Hematopoietic multipotent progenitor cell treated with erythropoietin and hydrocortisone succinate and interleukin-3 and kit ligand, for 4 days (in vitro differentiated cells): ENCODE data around the gene TMEM256.

Experiments
- DNase-seq: peaks from one replicate; pipeline ENCODE4 v3.0.0-alpha.2; 2015

The TMEM256 gene

DNA sequence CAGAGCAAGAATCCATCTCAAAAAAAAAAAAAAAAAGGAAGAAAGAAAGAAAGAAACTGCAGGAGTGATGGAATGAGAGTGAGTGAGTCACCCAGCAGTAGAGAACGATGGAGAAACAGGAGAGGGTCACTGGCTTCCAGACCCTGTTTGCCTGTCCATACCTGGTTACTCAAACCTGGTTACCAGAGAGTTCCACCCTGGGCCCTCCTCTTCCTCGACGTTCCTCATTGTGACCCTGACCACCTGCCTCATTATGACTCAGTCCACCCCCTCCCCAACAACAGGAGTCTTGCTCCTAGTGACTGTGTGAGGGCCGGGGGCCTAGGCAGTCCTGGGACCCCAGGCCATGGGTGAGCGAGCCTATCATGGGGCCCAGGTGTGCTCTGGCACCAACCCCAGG is 24.7 kb upstream of the TMEM256 start, which contains the start of gene SPEM3:
TSS of gene SPEM3 (plus strand) at position 301 of the 400 bp plus-strand sequence. CDS start at position 347, 46 bp downstream.
- DNase-seq, result no peak

DNA sequence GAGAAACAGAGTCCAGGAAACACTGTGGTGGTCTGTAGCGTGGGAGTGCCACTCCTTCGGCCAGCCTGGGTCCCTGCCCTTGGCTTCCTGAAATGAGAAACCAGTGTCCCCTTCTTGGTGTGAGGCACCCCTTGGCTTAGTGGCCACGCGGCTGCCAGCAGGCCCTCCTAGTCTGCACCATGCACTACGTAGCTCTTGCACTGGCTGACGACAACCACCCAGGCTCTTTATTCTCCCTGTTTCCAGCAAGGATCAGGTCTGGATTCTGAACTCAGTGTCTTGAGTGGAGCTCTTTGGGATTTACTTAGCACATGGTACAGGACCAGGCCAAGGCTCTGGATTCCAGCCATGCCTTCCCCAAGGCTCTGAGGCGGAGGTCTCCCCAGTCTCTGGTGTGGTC is 23.7 kb upstream of the TMEM256 start:
- no peak for DNase-seq

DNA sequence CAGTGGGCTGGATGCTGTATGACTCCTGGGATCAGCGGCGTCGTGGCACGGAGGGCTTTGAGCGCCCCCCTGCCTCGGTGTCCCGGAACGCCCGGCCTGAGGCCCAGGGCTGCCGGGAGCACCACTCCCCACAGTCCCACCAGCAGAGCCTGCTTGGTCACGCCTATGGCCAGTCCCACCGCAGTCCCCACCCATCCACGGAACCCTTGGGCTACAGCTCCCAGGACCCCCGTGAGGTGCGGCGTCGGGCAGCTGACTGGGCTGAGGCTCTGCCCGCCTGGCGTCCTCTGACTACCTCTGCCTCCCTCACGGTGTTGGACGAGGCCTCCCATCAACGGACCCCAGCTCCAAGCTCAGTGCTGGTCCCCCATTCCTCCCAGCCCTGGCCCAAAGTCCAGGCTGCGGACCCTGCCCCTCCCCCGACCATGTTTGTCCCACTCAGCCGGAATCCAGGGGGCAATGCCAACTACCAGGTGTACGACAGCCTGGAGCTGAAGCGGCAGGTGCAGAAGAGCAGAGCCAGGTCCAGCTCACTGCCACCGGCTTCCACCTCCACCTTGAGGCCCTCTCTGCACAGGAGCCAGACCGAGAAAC is 23.1 kb upstream of the TMEM256 start:
- no peak for DNase-seq

DNA sequence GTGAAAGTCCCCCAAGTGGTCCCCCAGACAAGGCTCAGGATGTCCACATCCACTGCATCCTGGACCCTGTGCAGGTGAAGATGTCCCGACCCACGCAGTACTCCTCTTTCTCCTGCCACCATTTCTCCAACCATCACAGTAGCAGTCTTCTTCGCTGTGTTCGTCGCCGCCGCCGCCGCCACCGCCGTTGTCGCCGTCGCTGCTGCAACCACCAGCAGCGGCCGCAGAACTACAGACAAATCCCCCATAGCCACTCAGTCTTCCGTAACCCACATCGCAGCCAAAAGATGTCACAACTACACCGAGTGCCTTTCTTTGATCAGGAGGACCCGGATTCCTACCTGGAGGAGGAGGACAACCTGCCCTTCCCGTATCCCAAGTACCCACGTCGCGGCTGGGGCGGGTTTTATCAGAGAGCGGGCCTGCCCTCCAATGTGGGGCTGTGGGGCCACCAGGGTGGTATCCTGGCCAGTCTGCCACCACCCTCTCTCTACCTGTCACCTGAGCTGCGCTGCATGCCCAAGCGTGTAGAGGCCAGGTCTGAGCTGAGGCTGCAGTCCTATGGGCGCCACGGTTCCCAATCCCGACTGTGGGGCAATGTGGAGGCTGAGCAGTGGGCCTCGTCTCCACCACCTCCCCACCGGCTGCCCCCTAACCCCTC is 22.4 kb upstream of the TMEM256 start:
- DNase-seq, result no peak

DNA sequence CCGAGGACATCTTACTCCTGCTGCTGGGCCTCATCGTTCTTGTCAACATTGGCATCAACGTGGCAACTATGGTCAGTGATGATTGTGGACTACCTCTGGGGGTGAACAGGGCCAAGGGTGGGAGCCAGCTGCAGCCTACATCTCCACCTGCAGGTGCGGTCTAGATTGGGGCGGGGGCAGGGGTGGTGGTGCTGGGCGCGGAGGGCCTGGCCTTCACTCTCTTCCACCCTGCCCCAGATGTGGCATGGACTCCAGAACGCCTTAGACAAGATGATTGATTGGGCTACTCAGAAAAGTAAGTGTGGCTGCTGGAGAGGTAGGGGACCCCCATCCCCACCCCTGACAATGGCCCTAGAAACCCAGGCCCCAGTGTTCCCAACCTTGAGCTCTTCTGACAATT is 21.9 kb upstream of the TMEM256 start:
- DNase-seq, result no peak

DNA sequence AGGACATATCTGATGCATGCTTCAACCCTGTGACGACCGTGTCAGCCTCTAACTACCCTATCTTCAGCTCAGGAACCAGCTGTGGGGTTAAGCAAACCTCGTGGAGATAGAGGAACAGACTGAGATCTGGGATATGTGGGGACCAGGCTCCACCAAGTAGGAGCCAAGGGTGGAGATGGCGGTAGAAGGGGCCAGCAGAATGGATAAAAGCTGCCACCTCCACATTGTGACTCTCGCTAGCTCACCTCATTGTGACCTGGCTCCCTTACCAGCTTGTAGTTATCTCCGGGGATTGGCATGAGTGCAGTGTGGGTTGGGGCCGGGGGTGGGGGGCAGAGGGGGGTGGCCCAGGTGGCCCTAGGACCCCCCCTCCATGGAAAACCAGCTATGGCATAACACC is 21.4 kb upstream of the TMEM256 start, which contains the start of gene SPEM2:
TSS of gene SPEM2 (plus strand) at position 301 of the 400 bp plus-strand sequence. CDS start at position 374, 73 bp downstream.
- peak; percentile 42 for DNase-seq

DNA sequence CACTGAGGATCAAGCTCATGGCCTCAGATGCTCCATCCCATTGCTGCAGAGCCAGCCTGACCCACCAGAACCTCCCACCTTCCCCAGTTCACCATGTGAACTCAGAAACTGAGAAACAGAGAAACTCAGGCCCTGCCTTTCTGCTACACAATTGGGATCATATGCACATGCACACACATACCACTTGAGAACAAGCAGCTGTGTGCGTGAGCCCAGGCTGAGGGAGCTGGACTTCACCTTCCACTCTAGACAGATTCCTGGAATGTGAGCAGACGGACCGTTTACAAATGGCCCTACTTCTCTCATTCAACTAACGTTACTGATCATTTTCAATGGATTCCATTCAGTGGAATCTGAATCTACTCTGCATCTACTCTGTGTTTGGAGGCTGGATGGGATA is 19.8 kb upstream of the TMEM256 start:
- no peak for DNase-seq

- DNase-seq, result no peak
Observed at GRCh38 chr17:7421186-7421585, 17.3 kb upstream of the TMEM256 start.

DNA sequence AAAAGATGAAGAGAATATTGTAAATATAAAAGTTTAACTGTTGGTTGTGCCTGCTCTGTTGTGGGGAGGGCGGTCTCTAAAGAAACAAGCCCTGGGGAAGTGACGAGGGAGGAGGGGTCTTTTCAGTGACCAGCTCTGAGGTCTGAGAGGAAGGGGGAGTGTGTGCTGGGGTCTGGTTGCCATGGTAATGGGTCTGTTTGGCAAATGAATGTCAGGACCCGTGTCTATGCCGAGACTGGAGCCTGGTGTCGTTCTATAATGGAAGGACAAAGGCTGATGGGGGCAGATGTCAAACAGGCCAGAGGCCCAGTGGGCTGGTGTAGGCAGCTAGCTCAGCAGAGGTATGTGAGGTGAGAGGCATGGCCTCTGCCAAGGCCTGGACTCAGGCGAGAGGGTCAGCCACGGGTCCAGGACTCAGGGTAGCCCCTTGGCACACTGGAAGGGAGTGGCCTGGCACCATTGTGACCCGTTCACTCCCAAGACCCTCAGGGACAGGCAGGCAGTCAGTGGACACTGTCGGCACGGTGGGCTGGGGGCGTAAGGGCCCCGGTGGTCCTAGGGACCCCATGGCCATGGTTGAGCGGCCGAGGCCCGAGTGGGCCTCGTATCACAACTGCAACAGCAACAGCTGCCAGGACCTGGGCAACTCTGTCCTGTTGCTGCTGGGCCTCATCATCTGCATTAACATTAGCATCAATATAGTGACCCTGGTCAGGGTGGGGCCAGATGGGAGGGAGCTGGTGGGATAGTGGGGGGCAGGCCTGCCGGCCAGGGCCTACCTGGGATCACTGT is 16.1 kb upstream of the TMEM256 start, which contains the start of gene SPEM1:
TSS of gene SPEM1 (plus strand) at position 506 of the 792 bp plus-strand sequence. CDS start at position 567, 61 bp downstream.
- DNase-seq, result no peak

- DNase-seq, result no peak
Observed at GRCh38 chr17:7418472-7419152, 14.7 kb upstream of the TMEM256 start.

GRCh38 chr17:7417056-7417655 is 13.3 kb upstream of the TMEM256 start:
- no peak for DNase-seq

DNA sequence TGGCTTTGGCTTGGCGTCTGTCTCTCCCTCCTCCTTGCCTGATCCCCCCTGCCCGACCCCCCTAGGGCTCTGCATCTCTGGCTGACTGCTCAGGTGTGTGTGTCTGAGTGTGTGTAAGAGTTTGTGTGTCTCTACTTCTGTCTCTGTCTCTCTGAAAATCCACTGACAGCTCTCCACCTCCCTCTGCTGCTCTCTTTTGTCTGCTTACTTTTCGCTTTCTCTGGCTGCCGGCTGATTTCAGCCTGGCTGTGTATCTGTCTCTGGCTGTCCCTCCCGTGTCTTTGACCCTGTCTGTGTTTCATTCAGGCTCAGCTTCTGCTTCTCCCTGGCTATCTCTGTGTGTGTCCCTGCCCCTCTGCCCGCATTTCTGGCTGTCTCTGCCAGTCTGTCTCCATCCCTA is 12.4 kb upstream of the TMEM256 start:
- peak; percentile 30 for DNase-seq

DNA sequence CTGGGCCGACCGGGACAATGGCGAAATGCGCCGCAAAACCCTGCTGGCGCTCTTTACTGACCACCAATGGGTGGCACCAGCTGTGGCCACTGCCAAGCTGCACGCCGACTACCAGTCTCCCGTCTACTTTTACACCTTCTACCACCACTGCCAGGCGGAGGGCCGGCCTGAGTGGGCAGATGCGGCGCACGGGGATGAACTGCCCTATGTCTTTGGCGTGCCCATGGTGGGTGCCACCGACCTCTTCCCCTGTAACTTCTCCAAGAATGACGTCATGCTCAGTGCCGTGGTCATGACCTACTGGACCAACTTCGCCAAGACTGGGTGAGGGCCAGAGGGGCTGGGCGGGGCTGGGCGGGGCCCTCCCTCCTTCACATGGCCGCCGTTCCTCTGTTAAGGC is 11.9 kb upstream of the TMEM256 start:
- no peak for DNase-seq

DNA sequence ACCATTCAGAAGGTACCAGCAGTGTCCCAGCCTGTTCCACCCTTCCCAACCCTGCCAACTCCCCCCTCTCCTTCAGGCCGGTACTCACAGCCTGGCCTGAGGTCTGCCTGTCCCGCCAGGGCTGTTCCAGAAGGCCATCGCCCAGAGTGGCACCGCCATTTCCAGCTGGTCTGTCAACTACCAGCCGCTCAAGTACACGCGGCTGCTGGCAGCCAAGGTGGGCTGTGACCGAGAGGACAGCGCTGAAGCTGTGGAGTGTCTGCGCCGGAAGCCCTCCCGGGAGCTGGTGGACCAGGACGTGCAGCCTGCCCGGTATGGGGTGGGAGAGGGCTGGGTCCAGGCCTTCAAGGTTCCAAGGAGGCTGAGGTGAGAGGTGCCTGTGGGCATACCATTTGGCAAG is 10.9 kb upstream of the TMEM256 start:
- DNase-seq, result no peak

- no peak for DNase-seq
Observed at GRCh38 chr17:7413346-7413985, 9.6 kb upstream of the TMEM256 start.

GRCh38 chr17:7411427-7411750 is 7.5 kb upstream of the TMEM256 start:
- DNase-seq, result no peak

- no peak for DNase-seq
Observed at GRCh38 chr17:7410634-7411426, 6.9 kb upstream of the TMEM256 start.

GRCh38 chr17:7409716-7410115 is 5.8 kb upstream of the TMEM256 start:
- no peak for DNase-seq

GRCh38 chr17:7408863-7409262 is 5.0 kb upstream of the TMEM256 start:
- DNase-seq, result no peak

- DNase-seq, result peak; percentile 38
Observed at GRCh38 chr17:7408252-7408727, 4.4 kb upstream of the TMEM256 start.
